Superior temporal gyrus (tissue), 1 donor: ENCODE measurements around the gene RNF157.
A peak's percentile ranks its signal among the peaks of the same experiment; 100 is the strongest.
"Not testable (repeated sequence)": the region's sequence is repeated elsewhere in the genome, so short reads cannot be mapped to it uniquely, and the experiment has no call there.

Source experiments
- DNase-seq: peaks from one replicate; pipeline ENCODE4 v3.0.0-alpha.2; 2016; ENCODE audit errors: extremely low spot score

Gene RNF157

GRCh38 chr17:76189741-76190140 lies 50.6 kb downstream of the RNF157 start:
- no peak for DNase-seq

GRCh38 chr17:76189247-76189646 lies 51.0 kb downstream of the RNF157 start:
- no peak for DNase-seq

- no peak for DNase-seq
Observed at GRCh38 chr17:76188213-76189016, 51.9 kb downstream of the RNF157 start.

GRCh38 chr17:76186774-76187173 lies 53.5 kb downstream of the RNF157 start:
- DNase-seq, result not testable (repeated sequence)

GRCh38 chr17:76184290-76184689 lies 56.0 kb downstream of the RNF157 start:
- DNase-seq, result peak; percentile 24

- DNase-seq, result peak; percentile 96
Observed at GRCh38 chr17:76182016-76182764, 58.1 kb downstream of the RNF157 start.

- no peak for DNase-seq
Observed at GRCh38 chr17:76179496-76180467, 60.5 kb downstream of the RNF157 start.

- no peak for DNase-seq
Observed at GRCh38 chr17:76178124-76178523, 62.2 kb downstream of the RNF157 start.

- no peak for DNase-seq
Observed at GRCh38 chr17:76176701-76177574, 63.4 kb downstream of the RNF157 start.

- DNase-seq, result no peak
Observed at GRCh38 chr17:76174037-76174436, 66.3 kb downstream of the RNF157 start.

- DNase-seq, result no peak
Observed at GRCh38 chr17:76173474-76173873, 66.8 kb downstream of the RNF157 start.

- no peak for DNase-seq
Observed at GRCh38 chr17:76171706-76172105, 68.6 kb downstream of the RNF157 start.

- DNase-seq, result no peak
Observed at GRCh38 chr17:76170114-76170513, 70.2 kb downstream of the RNF157 start.

GRCh38 chr17:76166906-76167305 lies 73.4 kb downstream of the RNF157 start:
- DNase-seq, result peak; percentile 38

- DNase-seq, result peak; percentile 79
Observed at GRCh38 chr17:76166168-76166567, 74.1 kb downstream of the RNF157 start.

GRCh38 chr17:76164331-76164730 lies 76.0 kb downstream of the RNF157 start:
- no peak for DNase-seq

GRCh38 chr17:76163919-76164318 lies 76.4 kb downstream of the RNF157 start:
- DNase-seq, result no peak

GRCh38 chr17:76161619-76162266 lies 78.5 kb downstream of the RNF157 start:
- DNase-seq, result no peak

GRCh38 chr17:76160896-76161528 lies 79.3 kb downstream of the RNF157 start:
- no peak for DNase-seq

GRCh38 chr17:76159157-76159556 lies 81.1 kb downstream of the RNF157 start:
- DNase-seq, result no peak
